ENCODE measurements around the gene CLPTM1.

CLPTM1 gene

DNA sequence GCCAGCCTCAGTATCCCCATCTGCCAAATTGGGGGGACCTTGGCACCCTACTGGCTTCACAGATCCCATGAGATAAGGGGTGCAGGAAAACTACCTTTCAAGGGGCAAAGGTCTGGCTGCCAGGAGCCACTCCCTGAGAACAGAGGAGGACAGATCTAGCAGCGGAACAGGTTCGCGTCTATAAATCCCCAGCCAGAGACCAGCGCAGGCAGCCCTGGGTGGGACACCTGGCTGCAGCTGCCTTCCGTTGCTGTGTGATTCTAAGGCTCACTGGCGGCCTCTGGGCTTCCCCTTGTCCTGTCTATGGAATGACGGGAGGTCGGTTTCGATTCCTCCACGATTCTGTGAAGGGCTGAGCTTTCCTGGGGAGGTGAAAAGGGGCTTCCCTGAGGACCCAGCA is 53.4 kb downstream of the CLPTM1 start:
- in situ Hi-C loops (cut with MboI; ENCODE audit: low sequenced_read_pairs), result no loop called here

DNA sequence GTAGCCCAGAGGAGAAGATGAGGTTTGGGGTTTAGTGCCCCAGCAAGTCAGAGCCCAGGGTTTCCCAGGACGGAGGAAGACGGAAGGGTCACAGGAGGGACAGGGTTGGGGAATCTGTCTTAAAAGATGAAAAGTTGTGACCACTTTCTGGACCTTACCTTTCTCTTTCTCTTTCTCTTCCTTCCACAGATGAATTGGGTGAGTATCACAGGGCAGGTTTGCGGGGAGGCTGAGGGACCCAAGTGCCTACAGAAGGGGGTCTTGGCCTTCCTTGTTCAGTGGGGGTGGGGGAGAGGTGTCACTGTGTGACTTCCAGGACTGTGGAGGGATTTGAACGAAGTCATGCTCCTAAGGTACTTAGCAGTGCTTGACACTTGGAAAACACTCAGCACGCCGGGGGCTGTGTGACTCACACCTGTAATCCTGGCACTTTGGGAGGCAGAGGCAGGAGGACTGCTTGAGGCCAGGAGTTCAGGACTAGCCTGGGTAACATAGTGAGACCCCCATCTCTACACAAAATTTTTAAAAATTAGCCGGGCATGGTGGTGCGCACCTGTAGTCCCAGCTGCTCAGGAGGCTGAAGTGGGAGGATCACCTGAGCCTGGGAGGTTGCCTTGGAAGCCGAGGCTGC is 54.6 kb downstream of the CLPTM1 start:
- in situ Hi-C loops (cut with MboI; ENCODE audit: low sequenced_read_pairs), result no loop called here

DNA sequence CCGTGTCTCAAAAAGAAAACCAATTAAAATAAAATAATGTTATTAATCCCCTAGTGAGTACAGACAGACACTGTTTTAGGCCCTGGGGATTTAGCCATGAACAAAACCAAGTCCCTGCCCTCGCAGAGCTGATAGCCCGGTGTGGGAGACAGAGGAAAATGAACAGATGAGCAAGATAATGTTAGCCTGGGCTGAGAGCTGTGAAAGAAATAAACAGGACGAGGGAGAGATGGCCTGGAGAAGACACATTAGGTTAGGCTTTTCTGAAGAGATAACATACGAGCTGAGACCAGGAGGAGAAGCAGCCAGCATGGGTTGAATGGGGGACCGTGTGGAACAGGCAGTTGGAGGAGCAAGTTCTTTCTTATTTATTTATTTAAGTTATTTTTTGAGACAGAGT is 55.1 kb downstream of the CLPTM1 start:
- in situ Hi-C loops (cut with MboI; ENCODE audit: low sequenced_read_pairs), result no loop called here

DNA sequence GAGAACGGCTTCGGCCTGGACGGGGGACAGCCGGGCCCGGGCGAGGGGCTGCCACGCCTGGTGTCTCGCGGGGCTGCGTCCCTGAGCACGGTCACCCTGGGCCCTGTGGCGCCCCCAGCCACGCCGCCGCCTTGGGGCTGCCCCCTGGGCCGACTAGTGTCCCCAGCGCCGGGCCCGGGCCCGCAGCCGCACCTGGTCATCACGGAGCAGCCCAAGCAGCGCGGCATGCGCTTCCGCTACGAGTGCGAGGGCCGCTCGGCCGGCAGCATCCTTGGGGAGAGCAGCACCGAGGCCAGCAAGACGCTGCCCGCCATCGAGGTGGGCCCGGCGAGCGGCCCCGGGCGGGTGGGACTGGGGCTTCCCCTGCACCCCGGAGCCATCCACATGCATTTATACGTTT is 56.8 kb downstream of the CLPTM1 start:
- in situ Hi-C loops (cut with MboI; ENCODE audit: low sequenced_read_pairs), result no loop called here

DNA sequence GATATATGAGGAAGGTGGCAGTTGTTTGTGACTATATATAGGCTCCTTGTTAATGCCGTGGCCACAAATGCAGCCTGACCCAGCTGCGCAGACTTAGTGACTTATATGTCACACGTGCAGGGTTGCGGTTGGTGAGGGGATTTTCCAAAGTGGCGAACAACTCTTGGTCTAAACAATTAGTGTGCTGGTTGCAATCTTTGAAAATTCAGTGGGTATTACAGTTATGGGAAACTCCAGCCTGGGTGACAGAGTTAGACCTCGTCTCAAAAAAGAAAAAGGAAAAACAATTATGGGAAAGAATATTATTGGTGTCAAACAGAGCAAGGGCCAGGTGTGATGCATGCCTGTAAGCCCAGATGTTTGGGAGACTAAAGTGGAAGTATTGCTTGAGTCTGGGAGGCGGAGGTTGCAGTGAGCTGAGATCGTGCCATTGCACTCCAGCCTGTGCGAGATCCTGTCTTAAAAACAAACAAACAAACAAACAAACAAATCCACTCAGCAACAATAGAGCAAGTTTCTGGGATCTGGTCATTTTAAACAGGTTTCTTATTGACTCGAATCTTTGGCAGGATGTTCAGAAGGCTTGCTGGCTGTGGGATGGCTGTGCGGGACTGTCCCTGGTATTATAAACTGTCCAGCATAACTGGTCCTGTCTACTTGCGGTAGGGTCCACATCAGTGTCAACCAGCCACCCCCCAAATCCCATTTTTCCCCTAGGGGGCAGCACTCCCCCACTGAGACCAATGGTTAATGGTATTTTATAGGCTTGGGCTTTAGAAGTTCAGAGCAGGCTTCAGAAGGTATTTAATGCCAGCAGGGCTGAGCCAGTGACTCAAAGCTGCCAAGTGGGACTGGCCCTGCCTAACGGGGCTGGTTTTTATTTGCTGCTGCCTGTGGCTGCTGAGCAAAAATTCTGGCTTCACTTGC is 61.5 kb downstream of the CLPTM1 start:
- in situ Hi-C loops (cut with MboI; ENCODE audit: low sequenced_read_pairs), result no loop called here

DNA sequence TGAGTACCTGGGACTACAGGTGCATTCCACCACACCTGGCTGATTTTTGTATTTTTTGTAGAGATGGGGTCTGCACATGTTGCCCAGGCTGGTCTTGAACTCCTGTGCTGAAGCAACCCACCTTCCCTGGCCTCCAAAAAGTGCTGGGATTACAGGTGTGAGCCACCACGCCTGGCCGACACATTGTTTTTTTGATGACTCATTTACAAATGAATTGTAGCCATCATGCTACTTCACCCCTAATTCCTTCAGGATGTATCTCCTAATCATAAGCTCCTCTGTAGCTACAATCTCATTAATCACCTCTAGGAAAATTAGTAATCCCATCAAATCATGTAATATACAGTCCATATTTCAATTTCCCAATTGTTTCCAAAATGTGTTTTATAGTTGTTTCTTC is 64.0 kb downstream of the CLPTM1 start:
- in situ Hi-C loops (cut with MboI; ENCODE audit: low sequenced_read_pairs), result no loop called here

DNA sequence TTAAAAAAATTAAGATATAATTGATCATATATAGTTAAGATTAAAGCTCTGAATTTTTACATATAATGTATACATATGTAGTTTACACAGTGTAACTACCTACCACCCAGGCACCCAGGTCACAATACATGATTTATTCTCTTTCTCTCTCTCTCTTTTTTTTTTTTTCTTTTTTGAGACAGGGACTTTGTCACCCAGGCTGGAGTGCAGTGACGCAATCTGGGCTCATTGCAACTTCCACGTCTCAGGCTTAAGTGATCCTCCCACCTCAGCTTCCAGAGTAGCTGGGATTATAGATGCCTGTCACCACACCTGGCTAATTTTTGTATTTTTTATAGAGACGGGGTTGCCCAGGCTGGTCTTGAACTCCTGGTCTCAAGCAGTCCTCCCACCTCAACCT is 64.9 kb downstream of the CLPTM1 start:
- in situ Hi-C loops (cut with MboI; ENCODE audit: low sequenced_read_pairs), result no loop called here

DNA sequence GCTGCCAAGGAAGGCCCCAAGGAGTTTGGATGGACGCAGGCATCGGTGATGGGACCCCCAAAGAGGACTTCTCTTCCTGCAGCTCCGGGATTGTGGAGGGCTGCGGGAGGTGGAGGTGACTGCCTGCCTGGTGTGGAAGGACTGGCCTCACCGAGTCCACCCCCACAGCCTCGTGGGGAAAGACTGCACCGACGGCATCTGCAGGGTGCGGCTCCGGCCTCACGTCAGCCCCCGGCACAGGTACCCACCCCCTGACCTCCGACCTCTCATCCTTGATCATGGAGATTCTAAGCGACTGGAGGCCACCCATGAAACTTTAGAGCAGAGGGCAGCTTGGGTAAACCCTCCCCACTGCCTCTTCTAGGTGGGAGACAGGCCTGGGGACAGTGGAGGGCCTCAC is 66.8 kb downstream of the CLPTM1 start:
- in situ Hi-C loops (cut with MboI; ENCODE audit: low sequenced_read_pairs), result no loop called here

DNA sequence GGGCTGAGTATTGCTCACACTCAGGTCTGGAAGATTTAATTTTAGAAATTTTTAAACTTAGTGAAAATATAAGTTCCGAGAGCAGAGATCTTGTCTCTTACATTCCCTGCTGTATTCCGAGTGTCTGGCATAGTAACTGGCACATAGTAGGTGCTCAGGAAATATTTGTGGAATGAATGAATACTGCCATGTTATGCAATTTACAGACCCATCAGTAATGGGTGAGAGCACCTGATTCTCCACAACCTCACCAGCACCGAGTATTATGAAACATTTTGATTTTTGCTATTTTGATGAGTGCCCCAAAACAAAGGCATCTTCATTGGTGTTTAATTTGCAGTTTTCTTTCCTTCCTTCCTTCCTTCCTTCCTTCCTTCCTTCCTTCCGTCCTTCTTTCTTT is 67.9 kb downstream of the CLPTM1 start:
- in situ Hi-C loops (cut with MboI; ENCODE audit: low sequenced_read_pairs), result no loop called here

DNA sequence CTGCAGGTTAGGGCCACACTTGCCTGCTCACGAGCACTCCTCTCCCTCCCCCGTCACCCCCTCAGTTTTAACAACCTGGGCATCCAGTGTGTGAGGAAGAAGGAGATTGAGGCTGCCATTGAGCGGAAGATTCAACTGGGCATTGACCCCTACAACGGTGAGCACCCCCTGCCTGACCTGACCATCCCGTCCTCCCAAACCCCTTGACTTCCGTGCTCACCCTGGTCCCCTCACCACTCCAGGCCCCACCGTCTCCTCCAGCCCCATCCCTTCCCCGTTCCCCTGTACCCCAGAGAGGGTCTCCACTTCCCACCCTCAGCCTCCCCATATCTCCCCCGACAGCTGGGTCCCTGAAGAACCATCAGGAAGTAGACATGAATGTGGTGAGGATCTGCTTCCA is 70.1 kb downstream of the CLPTM1 start:
- in situ Hi-C loops (cut with MboI; ENCODE audit: low sequenced_read_pairs), result no loop called here

DNA sequence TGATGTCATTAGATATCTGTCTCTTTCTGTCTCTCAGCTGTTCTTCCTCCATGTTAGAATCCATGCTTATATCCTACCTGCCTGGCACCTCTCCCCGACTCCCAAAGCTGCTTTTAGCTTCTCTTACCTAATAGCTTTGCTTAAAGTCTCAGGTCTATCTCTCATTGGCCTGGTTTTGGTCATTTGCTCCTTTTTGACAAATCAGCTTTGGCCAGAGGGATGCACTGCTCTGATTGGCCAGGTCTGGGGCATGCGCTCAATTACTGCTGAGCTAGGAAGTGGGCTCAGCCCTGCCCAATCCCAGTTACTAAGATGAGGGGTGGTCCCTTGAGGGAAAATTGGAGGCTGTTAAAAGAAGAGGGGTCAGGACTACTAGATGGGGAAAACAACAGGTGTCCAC is 72.2 kb downstream of the CLPTM1 start:
- in situ Hi-C loops (cut with MboI; ENCODE audit: low sequenced_read_pairs), result no loop called here

DNA sequence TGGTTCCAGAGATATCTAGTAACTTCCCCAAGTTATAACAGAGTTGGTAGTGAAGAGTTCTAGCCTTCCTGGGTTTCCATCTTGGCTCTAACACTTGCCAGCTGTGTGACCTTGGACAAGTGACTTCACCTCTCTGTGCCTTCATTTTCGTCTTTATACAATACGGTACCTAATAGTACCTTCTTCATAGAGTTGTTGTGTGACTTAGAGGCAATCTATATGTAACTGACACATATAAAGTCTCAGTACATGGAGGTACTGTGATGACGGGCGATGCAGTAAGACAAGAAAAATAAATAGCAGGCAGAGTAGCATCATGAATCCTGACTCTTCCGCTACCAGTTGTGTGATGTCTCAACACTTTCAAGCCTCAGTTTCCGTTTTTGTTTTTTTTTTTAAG is 75.6 kb downstream of the CLPTM1 start:
- in situ Hi-C loops (cut with MboI; ENCODE audit: low sequenced_read_pairs), result no loop called here

DNA sequence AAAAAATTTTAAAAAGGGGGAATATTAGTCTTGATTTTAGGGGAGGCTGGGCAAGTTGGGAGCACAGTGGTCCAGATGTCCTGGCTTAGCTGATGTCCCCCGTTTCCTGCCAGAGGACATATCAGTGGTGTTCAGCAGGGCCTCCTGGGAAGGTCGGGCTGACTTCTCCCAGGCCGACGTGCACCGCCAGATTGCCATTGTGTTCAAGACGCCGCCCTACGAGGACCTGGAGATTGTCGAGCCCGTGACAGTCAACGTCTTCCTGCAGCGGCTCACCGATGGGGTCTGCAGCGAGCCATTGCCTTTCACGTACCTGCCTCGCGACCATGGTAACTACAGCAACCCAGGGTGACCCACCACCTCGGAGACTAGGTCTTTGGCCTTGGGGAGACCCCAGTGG is 77.2 kb downstream of the CLPTM1 start:
- in situ Hi-C loops (cut with MboI; ENCODE audit: low sequenced_read_pairs), result no loop called here

DNA sequence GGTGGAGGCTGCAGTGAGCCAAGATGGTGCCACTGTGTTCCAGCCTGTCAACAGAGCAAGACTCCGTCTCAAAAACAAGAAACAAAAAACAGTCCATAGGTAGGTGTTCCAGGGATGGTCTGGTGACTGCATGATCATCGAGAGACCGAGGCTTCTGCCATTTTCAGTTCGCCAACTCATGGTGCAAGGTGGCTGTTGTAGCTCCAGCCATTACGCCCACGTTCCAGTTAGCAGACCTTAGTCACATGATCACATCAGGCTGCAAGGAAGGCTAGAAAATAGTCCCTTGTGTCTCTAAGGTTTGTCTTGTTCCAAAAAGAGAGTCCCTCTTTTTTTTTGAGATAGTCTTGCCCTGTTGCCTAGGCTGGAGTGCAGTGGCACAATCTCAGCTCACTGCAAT is 80.6 kb downstream of the CLPTM1 start:
- in situ Hi-C loops (cut with MboI; ENCODE audit: low sequenced_read_pairs), result no loop called here

DNA sequence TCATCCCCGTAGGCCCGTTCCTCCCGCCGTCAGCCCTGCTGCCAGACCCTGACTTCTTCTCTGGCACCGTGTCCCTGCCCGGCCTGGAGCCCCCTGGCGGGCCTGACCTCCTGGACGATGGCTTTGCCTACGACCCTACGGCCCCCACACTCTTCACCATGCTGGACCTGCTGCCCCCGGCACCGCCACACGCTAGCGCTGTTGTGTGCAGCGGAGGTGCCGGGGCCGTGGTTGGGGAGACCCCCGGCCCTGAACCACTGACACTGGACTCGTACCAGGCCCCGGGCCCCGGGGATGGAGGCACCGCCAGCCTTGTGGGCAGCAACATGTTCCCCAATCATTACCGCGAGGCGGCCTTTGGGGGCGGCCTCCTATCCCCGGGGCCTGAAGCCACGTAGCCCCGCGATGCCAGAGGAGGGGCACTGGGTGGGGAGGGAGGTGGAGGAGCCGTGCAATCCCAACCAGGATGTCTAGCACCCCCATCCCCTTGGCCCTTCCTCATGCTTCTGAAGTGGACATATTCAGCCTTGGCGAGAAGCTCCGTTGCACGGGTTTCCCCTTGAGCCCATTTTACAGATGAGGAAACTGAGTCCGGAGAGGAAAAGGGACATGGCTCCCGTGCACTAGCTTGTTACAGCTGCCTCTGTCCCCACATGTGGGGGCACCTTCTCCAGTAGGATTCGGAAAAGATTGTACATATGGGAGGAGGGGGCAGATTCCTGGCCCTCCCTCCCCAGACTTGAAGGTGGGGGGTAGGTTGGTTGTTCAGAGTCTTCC is 82.4 kb downstream of the CLPTM1 start:
- in situ Hi-C loops (cut with MboI; ENCODE audit: low sequenced_read_pairs), result no loop called here

DNA sequence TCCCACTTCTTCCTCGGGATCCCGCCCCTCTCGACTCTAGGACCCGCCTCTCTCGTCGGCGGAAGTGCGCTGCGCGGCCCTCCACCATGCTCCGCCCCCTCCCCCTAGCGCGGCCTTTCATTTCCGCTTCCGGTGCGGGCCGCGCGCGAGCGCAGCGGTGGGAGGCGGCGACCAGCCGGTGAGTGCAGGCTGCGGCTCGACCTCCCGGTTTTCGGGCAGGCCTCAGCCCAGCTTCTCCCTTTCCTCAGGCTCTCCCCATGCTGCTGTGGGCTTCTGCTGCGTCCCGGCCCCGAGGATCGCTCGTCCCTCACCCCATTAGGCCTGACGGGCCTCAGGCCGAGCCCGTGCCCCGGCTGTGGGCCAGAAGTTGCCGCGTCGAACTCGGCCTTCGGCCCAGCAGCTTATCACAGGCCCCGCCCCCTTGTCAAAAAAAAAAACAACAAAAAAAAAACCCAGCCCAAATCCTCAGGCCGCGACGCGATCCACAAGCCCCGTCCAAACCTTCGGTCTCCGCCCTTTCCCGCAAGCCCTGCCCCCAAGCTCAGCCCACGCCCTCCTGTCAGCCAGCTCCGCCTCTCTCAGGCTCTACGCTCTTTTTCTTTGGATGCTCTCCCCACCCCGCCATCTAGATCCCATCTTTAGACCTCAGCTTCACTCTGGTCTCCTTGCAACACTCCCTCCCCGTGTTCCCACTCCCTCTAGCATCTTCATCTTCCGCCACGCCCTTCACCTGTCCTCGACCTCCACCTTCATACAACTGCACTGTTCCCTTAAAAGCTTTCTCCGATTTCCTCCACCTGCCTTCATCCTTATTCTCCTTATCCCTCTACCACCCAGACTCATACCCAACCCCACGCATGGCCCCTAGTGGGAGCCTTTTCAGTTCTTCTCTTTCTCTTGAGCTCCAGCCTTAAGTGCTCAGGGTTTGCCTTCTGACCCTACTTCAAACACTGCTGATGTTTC is 84.0 kb downstream of the CLPTM1 start, which contains the start of gene CLASRP:
CLASRP (plus strand) TSS at position 115 of the 963 bp plus-strand sequence. CDS start 1,168 bp downstream, outside the sequence.
- in situ Hi-C loops (cut with MboI; ENCODE audit: low sequenced_read_pairs), result no loop called here

DNA sequence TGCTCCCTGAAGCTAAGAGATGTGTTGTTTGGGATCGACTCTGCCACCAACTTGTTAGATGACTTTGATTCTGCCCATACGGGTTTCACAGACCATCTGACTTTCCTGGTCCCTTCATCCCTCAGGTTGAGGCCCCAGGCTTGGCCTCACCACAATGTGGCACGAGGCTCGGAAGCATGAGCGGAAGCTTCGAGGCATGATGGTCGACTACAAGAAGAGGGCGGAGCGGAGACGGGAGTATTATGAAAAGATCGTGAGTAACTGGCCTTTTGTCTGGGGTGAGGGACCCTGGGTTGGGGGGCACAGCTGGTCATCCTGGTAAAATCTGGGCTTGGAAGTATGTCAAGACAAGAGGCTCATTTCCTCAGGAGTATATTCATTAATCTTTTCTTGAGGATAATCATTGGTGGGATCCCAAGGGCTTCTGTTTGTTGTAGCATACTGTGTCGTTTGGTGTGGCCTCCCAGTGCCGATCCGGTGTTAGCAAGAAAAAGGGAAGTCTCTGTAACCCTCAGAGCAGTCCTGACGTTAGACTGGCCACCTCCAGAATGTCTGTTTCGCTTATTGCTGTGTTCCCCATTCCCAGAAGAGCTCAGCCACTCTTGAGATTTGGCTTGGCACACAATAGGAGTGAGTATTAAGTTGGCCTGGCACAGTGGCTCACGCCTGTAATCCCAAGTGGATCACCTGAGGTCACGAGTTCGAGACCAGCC is 85.0 kb downstream of the CLPTM1 start:
- in situ Hi-C loops (cut with MboI; ENCODE audit: low sequenced_read_pairs), result no loop called here

DNA sequence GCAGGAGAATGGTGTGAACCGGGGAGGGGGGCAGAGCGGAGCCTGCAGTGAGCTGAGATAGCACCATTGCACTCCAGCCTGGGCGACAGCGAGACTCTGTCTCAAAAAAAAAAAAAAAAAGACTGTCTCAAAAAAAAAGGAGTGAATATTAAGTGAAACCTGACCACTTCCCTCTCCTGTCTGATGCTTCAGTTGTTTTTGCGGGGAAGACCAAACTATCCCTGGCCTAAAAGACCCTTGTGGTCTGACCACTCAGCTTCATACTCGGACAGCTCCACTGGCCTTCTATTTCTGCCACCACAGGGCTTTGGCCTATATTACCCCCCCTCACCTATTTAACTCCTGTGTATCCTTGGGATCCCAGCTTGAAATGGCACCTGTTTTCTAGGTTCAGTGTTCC is 85.9 kb downstream of the CLPTM1 start:
- in situ Hi-C loops (cut with MboI; ENCODE audit: low sequenced_read_pairs), result no loop called here
